Left ventricle myocardium inferior (tissue), 1 donor: ENCODE data around the gene CRYM. TPM values are rescaled to one million over a fixed set of nuclear protein-coding genes. Genes with fewer than 3 reads are reported as not detected.
"Not testable (repeated sequence)": the region's sequence is repeated elsewhere in the genome, so short reads cannot be mapped to it uniquely, and the experiment has no call there.

Source experiments
- DNase-seq: peaks from one replicate; pipeline ENCODE4 v3.0.0-alpha.2; 2020
- H3K27ac ChIP-seq: fragments of 200-600 bp; replicated peaks from 2 replicates; pipeline ENCODE4 v1.8.0; 2021
- H3K27me3 ChIP-seq: fragments of 200-600 bp; 2 replicates; pipeline ENCODE4 v1.8.0; 2021; ENCODE audit warnings: low read depth
- H3K36me3 ChIP-seq: fragments of 200-600 bp; 2 replicates; pipeline ENCODE4 v1.8.0; 2021
- H3K4me1 ChIP-seq: fragments of 200-600 bp; 2 replicates; pipeline ENCODE4 v1.8.0; 2021
- H3K4me3 ChIP-seq: fragments of 200-600 bp; 2 replicates; pipeline ENCODE4 v1.8.0; 2021; ENCODE audit warnings: mild to moderate bottlenecking, moderate library complexity
- H3K9me3 ChIP-seq: fragments of 200-600 bp; replicated peaks from 2 replicates; pipeline ENCODE4 v1.8.0; 2021
- CTCF ChIP-seq: fragments of 200-600 bp; IDR thresholded peaks from 2 replicates; pipeline ENCODE4 v1.8.0; 2021; ENCODE audit warnings: antibody characterized with exemption, mild to moderate bottlenecking, borderline replicate concordance
- intact Hi-C: fragments of 100-400 bp; cut with micrococcal nuclease; formaldehyde crosslinking; loops from one replicate; pipeline ENCODE4 v1.11.0; 2022
- total RNA-seq: library from RNA; stranded (reverse); fragmentation: NEBNext Ultra II Directional; extraction: Animal tissue kit (Norgen Biotek cat#: 25700); gene quantifications from one replicate; pipeline ENCODE4 v1.2.1, GENCODE V29; 2021
- donor health status: DM: no; HTN: yes; CAD: no; lungs with severe emphysema.

The CRYM gene
- total RNA-seq, 1 donor from 2014 or later = 147 TPM

DNA sequence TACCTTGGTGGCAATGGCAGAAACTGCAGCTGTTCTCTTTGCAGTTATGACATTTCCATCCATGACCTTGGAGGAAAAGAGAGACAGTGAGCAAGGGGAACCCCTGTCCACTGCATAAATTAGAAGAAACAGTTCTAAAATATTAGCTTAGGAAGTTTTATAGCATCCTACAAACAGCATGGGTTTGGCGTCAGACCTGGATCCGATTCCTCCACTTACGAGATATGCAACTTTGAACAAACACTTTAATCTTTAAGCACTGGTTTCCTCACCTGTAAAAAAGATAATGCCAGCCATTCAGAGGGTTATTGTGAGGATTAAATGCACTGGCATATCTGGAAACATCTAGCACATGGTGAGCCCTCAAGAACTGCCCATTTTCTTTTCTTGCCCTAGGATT lies 2.6 kb downstream of the CRYM start:
- Histone ChIP-seq H3K27ac (peak overlapping the region; percentile 89), H3K4me1 (peaks cover 32% of the 10 kb centered on the region), H3K4me3 (peak overlapping the region; percentile 71), H3K27me3 (peaks cover 54% of the 10 kb centered on the region), H3K9me3 (no peaks in the 10 kb centered on the region), H3K36me3 (no peaks in the 10 kb centered on the region)
- DNase-seq = no peak
- intact Hi-C loops = no loop called here
- TF ChIP-seq CTCF = no peak

- Histone ChIP-seq H3K9me3 (no peaks in the 10 kb centered on the region), H3K27me3 (peaks cover 49% of the 10 kb centered on the region), H3K4me1 (peaks cover 32% of the 10 kb centered on the region), H3K4me3 (no peak overlapping the region), H3K36me3 (no peaks in the 10 kb centered on the region), H3K27ac (peak overlapping the region; percentile 89)
- no peak for TF ChIP-seq CTCF
- intact Hi-C loops = no loop called here
- no peak for DNase-seq
These were observed 3.8 kb downstream of the CRYM start for GRCh38 chr16:21274172-21274726.

- H3K27ac ChIP-seq, H3K36me3 ChIP-seq, intact Hi-C loops, H3K4me3 ChIP-seq, H3K9me3 ChIP-seq, DNase-seq: not testable (repeated sequence)
- Histone ChIP-seq H3K4me1 (peaks cover 27% of the 10 kb centered on the region), H3K27me3 (peaks cover 37% of the 10 kb centered on the region)
These were observed 5.3 kb downstream of the CRYM start for GRCh38 chr16:21272763-21273162.

DNA sequence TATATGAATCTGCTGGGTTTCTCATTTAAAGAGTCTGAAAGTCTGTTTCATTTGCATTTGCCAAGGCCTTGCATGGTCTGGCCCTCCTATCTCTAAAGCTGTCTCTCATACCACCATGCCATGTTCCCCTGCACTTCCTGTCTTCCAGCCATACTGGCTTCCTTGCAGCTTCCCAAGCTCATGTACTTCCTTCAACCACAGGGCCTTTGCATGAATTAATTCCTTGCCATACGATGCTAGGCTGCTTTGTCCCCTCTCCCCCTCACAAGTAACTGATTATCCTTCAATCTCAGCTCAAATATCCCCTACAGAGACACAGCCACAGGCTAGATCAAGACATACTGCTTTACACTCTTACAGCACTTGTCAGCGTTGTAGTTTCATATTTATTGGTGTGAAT lies 5.8 kb downstream of the CRYM start:
- Histone ChIP-seq H3K27me3 (peaks cover 32% of the 10 kb centered on the region), H3K27ac (no peak overlapping the region), H3K9me3 (no peaks in the 10 kb centered on the region), H3K4me3 (no peak overlapping the region), H3K36me3 (peaks cover 13% of the 10 kb centered on the region), H3K4me1 (peaks cover 27% of the 10 kb centered on the region)
- intact Hi-C loops = no loop called here
- no peak for DNase-seq
- no peak for TF ChIP-seq CTCF

DNA sequence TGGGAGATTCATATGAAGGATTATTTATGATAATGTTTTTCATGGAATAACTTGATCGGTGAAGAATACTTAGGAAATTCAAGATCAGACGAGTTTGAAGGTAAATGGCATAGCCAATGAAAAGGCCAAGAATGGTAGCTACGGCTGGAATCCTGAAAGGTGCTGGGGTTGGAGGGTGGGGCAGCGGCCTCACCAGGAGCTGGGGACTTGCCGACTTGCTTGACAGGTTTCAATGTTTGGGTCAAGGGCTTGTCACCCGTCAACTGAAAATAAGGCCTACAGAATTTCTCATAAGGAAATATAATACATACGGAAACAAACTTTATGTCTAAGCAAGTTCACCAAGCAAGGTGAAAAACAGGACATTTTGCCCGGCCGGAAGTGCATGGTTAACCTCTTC lies 9.9 kb downstream of the CRYM start:
- Histone ChIP-seq H3K27ac (peak overlapping the region; percentile 90), H3K9me3 (no peaks in the 10 kb centered on the region), H3K4me1 (peaks cover 45% of the 10 kb centered on the region), H3K4me3 (no peak overlapping the region), H3K27me3 (peaks cover 7% of the 10 kb centered on the region), H3K36me3 (peaks cover 20% of the 10 kb centered on the region)
- no peak for DNase-seq
- intact Hi-C loops = no loop called here
- no peak for TF ChIP-seq CTCF

DNA sequence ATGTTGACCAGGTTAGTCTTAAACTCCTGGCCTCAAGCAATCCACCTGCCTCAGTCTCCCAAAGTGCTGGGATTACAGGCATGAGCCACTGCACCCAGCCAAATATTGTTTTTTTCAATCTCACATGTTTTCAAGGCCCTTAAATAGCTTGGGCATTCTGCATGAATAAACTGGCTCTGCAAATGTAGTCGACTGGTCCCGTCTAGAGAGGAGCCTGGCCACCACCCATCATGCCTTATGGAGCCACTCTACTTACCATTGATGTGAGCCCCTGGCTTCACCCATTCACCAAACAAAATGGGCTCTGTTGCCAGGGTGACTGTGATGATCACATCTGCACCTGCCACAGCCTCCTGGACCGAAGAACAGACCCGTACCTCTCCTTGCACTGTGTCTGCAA lies 10.8 kb downstream of the CRYM start:
- no peak for DNase-seq
- no peak for TF ChIP-seq CTCF
- no peaks in the 10 kb centered on the region for H3K9me3 ChIP-seq
- H3K4me3 ChIP-seq = no peak overlapping the region
- peaks cover 54% of the 10 kb centered on the region for H3K4me1 ChIP-seq
- peaks cover 5% of the 10 kb centered on the region for H3K27me3 ChIP-seq
- intact Hi-C loops = no loop called here
- peak overlapping the region; percentile 90 for H3K27ac ChIP-seq
- peaks cover 20% of the 10 kb centered on the region for H3K36me3 ChIP-seq
